Frontal cortex (tissue), 4 donors: ENCODE results near the gene NFATC2. TPM values are rescaled to one million over a fixed set of nuclear protein-coding genes. Genes with fewer than 3 reads are reported as not detected.
"Not testable (repeated sequence)": the region's sequence is repeated elsewhere in the genome, so short reads cannot be mapped to it uniquely, and the experiment has no call there.

Source experiments
- DNase-seq, 2 donors: peaks; one replicate each; pipeline ENCODE4 v3.0.0; 2012; ENCODE audit warnings: low spot score in 2 of 2
- FAIRE-seq: peaks from 2 replicates; lab custom pipeline; 2012; peaks lifted over from hg19 to GRCh38; lab: Jason Lieb, UNC
- total RNA-seq: library from RNA; depleted of rRNA; stranded (reverse); fragments of >200 nt; gene quantifications from one replicate; pipeline ENCODE4 v1.2.3, GENCODE V29; 2014
- donor health status: control.
- donor health status: control.
- donor health status: control.

The NFATC2 gene
- total RNA-seq, 1 donor from 2014 or later: 0.41 TPM

GRCh38 chr20:51569815-51570738, 27.6 kb upstream of the NFATC2 start:
- FAIRE-seq: no peak
- DNase-seq: no peak

- FAIRE-seq, DNase-seq: not testable (repeated sequence)
Measured at GRCh38 chr20:51568533-51568932, 26.0 kb upstream of the NFATC2 start.

- no peak for FAIRE-seq
- DNase-seq: no peak
Measured at GRCh38 chr20:51567622-51568021, 25.1 kb upstream of the NFATC2 start.

- FAIRE-seq (no peak), DNase-seq (no peak)
Measured at GRCh38 chr20:51566594-51566993, 24.1 kb upstream of the NFATC2 start.

GRCh38 chr20:51565298-51566144, 23.0 kb upstream of the NFATC2 start:
- no peak for FAIRE-seq
- no peak for DNase-seq

GRCh38 chr20:51563486-51564332, 21.2 kb upstream of the NFATC2 start:
- no peak for FAIRE-seq
- no peak for DNase-seq

- FAIRE-seq (no peak), DNase-seq (no peak)
Measured at GRCh38 chr20:51563174-51563485, 20.6 kb upstream of the NFATC2 start.

GRCh38 chr20:51562332-51563173, 20.0 kb upstream of the NFATC2 start:
- DNase-seq (peak; percentile 63 to 66), FAIRE-seq (no peak)

- FAIRE-seq (no peak), DNase-seq (no peak)
Measured at GRCh38 chr20:51562027-51562331, 19.5 kb upstream of the NFATC2 start.

GRCh38 chr20:51560550-51561307, 18.2 kb upstream of the NFATC2 start:
- no peak for FAIRE-seq

GRCh38 chr20:51560042-51560441, 17.5 kb upstream of the NFATC2 start:
- DNase-seq (no peak), FAIRE-seq (no peak)

More at GRCh38 chr20:51560550-51561307, 18.2 kb upstream of the NFATC2 start:
- DNase-seq: no peak

- FAIRE-seq (no peak), DNase-seq (no peak)
Measured at GRCh38 chr20:51554538-51555165, 12.1 kb upstream of the NFATC2 start.

GRCh38 chr20:51553897-51554486, 11.5 kb upstream of the NFATC2 start:
- FAIRE-seq: no peak
- no peak for DNase-seq

GRCh38 chr20:51551186-51551585, 8.7 kb upstream of the NFATC2 start:
- no peak for FAIRE-seq
- DNase-seq: no peak

- DNase-seq (no peak), FAIRE-seq (no peak)
Measured at GRCh38 chr20:51549474-51549873, 7.0 kb upstream of the NFATC2 start.

- FAIRE-seq: no peak
Measured at GRCh38 chr20:51547951-51548350, 5.4 kb upstream of the NFATC2 start.

GRCh38 chr20:51545515-51545914, 3.0 kb upstream of the NFATC2 start:
- FAIRE-seq (no peak), DNase-seq (no peak)

More at GRCh38 chr20:51547951-51548350, 5.4 kb upstream of the NFATC2 start:
- no peak for DNase-seq

GRCh38 chr20:51543422-51543788, 886 bp upstream of the NFATC2 start:
- FAIRE-seq: no peak
- DNase-seq: no peak
